Stomach (tissue), 9 donors: ENCODE data around the gene NAT9. TPM values are rescaled to one million over a fixed set of nuclear protein-coding genes. Genes with fewer than 3 reads are reported as not detected.

ENCODE experiments used
- DNase-seq, 2 donors: peaks; one replicate each; pipeline versions ENCODE4 v3.0.0 to v3.0.0-alpha.2; 2013 to 2019
- H3K27ac ChIP-seq, 5 donors: fragments of 200-600 bp in 4 of 5; sonication (generic) in 4 of 5; one replicate each; pipeline ENCODE4 v1.5.1; 2013 to 2019; ENCODE audit warnings: mild to moderate bottlenecking in 1 of 5, moderate library complexity in 1 of 5
- H3K27me3 ChIP-seq, 3 donors: fragments of 200-600 bp; sonication (generic); one replicate each; pipeline ENCODE4 v1.5.1; 2017 to 2019; ENCODE audit warnings: mixed run types in 1 of 3
- H3K36me3 ChIP-seq, 4 donors: fragments of 200-600 bp; sonication (generic); 1 replicate in 3 of 4; 2 replicates in 1 of 4; pipeline ENCODE4 v1.5.1; 2016 to 2019
- H3K4me1 ChIP-seq, 4 donors: fragments of 200-600 bp; sonication (generic); one replicate each; pipeline ENCODE4 v1.5.1; 2016 to 2019
- H3K4me3 ChIP-seq, 4 donors: fragments of 200-600 bp; sonication (generic) in 3 of 4; one replicate each; pipeline ENCODE4 v1.5.1; 2016 to 2019; ENCODE audit warnings: mild to moderate bottlenecking in 1 of 4
- H3K9me3 ChIP-seq, 4 donors: fragments of 200-600 bp; sonication (generic); one replicate each; pipeline ENCODE4 v1.5.1; 2016 to 2019
- CTCF ChIP-seq, 7 experiments: fragments of 450-650 bp in 4 of 7; fragments of 200-600 bp in 3 of 7; sonication (generic) in 3 of 7; IDR thresholded peaks; one replicate each; pipeline ENCODE4 v1.5.1; 2016 to 2019; ENCODE audit warnings: antibody characterized with exemption in 7 of 7, control low read depth in 2 of 7, mild to moderate bottlenecking in 1 of 7
- EP300 ChIP-seq: sonication (generic); formaldehyde crosslinking; IDR thresholded peaks from one replicate; pipeline ENCODE4 v1.6.1; 2017; ENCODE audit warnings: antibody characterized with exemption
- POLR2A ChIP-seq, 4 donors: fragments of 450-650 bp; IDR thresholded peaks; one replicate each; pipeline ENCODE4 v1.6.1; 2016; ENCODE audit warnings: antibody characterized with exemption in 4 of 4, control low read depth in 2 of 4, mild to moderate bottlenecking in 1 of 4, moderate library complexity in 1 of 4
- POLR2AphosphoS5 ChIP-seq, 3 donors: sonication (generic); formaldehyde crosslinking; IDR thresholded peaks; one replicate each; pipeline ENCODE4 v1.6.1; 2016; ENCODE audit warnings: antibody characterized with exemption in 3 of 3
- WGBS, 5 donors: extraction: QIAGEN DNeasy Blood & Tissue Kit in 3 of 5; methylation state at CpG; one replicate each; pipeline versions ENCODE4 v1.1.5 to v1.1.7; 2013 to 2018; 5-methylcytosine and 5-hydroxymethylcytosine counted together
- intact Hi-C: fragments of 100-400 bp; cut with DNase I; formaldehyde crosslinking; loops from one replicate; pipeline ENCODE4 v1.15.1; 2023; ENCODE audit warnings: low total_unique reads
- polyA plus RNA-seq, 3 donors: library from polyadenylated mRNA; stranded (reverse); fragments of 200-250 nt; gene quantifications; one replicate each; pipeline ENCODE4 v1.2.3, GENCODE V29; 2013
- total RNA-seq, 5 donors: library from RNA; depleted of rRNA; stranded (reverse); fragments of >200 nt; gene quantifications; one replicate each; pipeline versions ENCODE4 v1.1.0 to v1.2.3, GENCODE V29; 2014 to 2016
- donor health status: healthy with polysubstance abuse.
- donor health status: Bipolar disorder and iron deficiency.
- donor health status: healthy.

Gene NAT9
- total and polyA plus RNA-seq, 8 donors = 14.5 to 33.5 (median 21.9) TPM

GRCh38 chr17:74757931-74758847 is 18.0 kb downstream of the NAT9 start:
- peak overlapping the region in 1 of 4 donors; percentile 6 for H3K4me3 ChIP-seq
- WGBS, 5 donors = 32 to 41% (median 35%) methylated on average over 16 to 26 of the region's 26 CpGs

GRCh38 chr17:74757502-74757901 is 18.6 kb downstream of the NAT9 start:
- intact Hi-C loops = no loop called here
- H3K27ac ChIP-seq = peak overlapping the region; percentile 40 to 75 (median 69)
- no peaks in the 10 kb centered on the region for H3K27me3 ChIP-seq
- peaks cover 0 to 8% (median 0%) of the 10 kb centered on the region in 4 donors for H3K36me3 ChIP-seq
- peak; percentile 71 to 73 for DNase-seq
- no peak overlapping the region for H3K4me3 ChIP-seq
- WGBS, 5 donors = 40 to 81% (median 65%) methylated on average over 2 to 3 of the region's 3 CpGs
- peaks cover 60 to 87% (median 73%) of the 10 kb centered on the region in 4 donors for H3K4me1 ChIP-seq
- no peaks in the 10 kb centered on the region for H3K9me3 ChIP-seq
- TF ChIP-seq CTCF (IDR thresholded peaks at IDR 0.05) (no peak), EP300 (no peak), POLR2AphosphoS5 (IDR thresholded peaks at IDR 0.05) (no peak), POLR2A (IDR thresholded peaks at IDR 0.05) (no peak)

More at GRCh38 chr17:74757931-74758847, 18.0 kb downstream of the NAT9 start:
- DNase-seq = peak; percentile 59 to 74
- peaks cover 0 to 8% (median under 1%) of the 10 kb centered on the region in 4 donors for H3K36me3 ChIP-seq
- H3K9me3 ChIP-seq = no peaks in the 10 kb centered on the region
- no peak for TF ChIP-seq POLR2AphosphoS5 (IDR thresholded peaks at IDR 0.05)
- no peak for TF ChIP-seq EP300
- TF ChIP-seq POLR2A (IDR thresholded peaks at IDR 0.05) = no peak
- no peak for TF ChIP-seq CTCF (IDR thresholded peaks at IDR 0.05)
- peaks cover 65 to 87% (median 73%) of the 10 kb centered on the region in 4 donors for H3K4me1 ChIP-seq
- H3K27ac ChIP-seq = peak overlapping the region; percentile 60 to 75 (median 69)
- H3K27me3 ChIP-seq = no peaks in the 10 kb centered on the region
- intact Hi-C loops = no loop called here

GRCh38 chr17:74756891-74757290 is 19.3 kb downstream of the NAT9 start:
- Histone ChIP-seq H3K4me3 (no peak overlapping the region), H3K36me3 (peaks cover 0 to 5% (median 0%) of the 10 kb centered on the region in 4 donors), H3K27me3 (no peaks in the 10 kb centered on the region), H3K4me1 (peaks cover 60 to 87% (median 74%) of the 10 kb centered on the region in 4 donors), H3K27ac (peak overlapping the region in 3 of 5 donors; percentile 69 to 75 (median 74)), H3K9me3 (no peaks in the 10 kb centered on the region)
- peak in 1 of 2 donors; percentile 52 for DNase-seq
- TF ChIP-seq POLR2AphosphoS5 (IDR thresholded peaks at IDR 0.05) (no peak), POLR2A (IDR thresholded peaks at IDR 0.05) (no peak), EP300 (no peak), CTCF (IDR thresholded peaks at IDR 0.05) (no peak)
- intact Hi-C loops = no loop called here
- whole genome bisulfite sequencing, 5 donors = 19 to 54% (median 27%) methylated on average over 3 of the region's 3 CpGs

GRCh38 chr17:74755533-74755932 is 20.6 kb downstream of the NAT9 start:
- H3K4me3 ChIP-seq = no peak overlapping the region
- no peaks in the 10 kb centered on the region for H3K9me3 ChIP-seq
- intact Hi-C loops = no loop called here
- H3K36me3 ChIP-seq = peaks cover 0 to 4% (median 0%) of the 10 kb centered on the region in 4 donors
- H3K27ac ChIP-seq = no peak overlapping the region
- 79 to 86% (median 83%) methylated on average over 8 of the region's 8 CpGs for WGBS, 5 donors
- TF ChIP-seq CTCF (IDR thresholded peaks at IDR 0.05) = no peak
- no peak for TF ChIP-seq EP300
- TF ChIP-seq POLR2AphosphoS5 (IDR thresholded peaks at IDR 0.05) = no peak
- no peak for TF ChIP-seq POLR2A (IDR thresholded peaks at IDR 0.05)
- H3K4me1 ChIP-seq = peaks cover 61 to 87% (median 73%) of the 10 kb centered on the region in 4 donors
- no peaks in the 10 kb centered on the region for H3K27me3 ChIP-seq
- DNase-seq = no peak
